B cell (primary cell): ENCODE data around the gene JPH3. TPM values are rescaled to one million over a fixed set of nuclear protein-coding genes. Genes with fewer than 3 reads are reported as not detected.

Experiments used
- ATAC-seq: fragments of 200-7000 bp; cut with Tn5 transposase; one replicate; pipeline ENCODE4 v1.10.0; 2021; ENCODE audit warnings: low read depth, mild to moderate bottlenecking, moderate number of reproducible peaks, moderate library complexity
- CTCF ChIA-PET: fragments of 350-600 bp; sonication (Branson Sonifier 250); formaldehyde crosslinking; loops from one replicate; lab custom pipeline; 2021; ENCODE audit warnings: antibody characterized with exemption, inconsistent platforms; lab: Charles Lee
- POLR2A ChIA-PET: fragments of 350-600 bp; sonication (Branson Sonifier 250); formaldehyde crosslinking; loops from one replicate; lab custom pipeline; 2021; ENCODE audit warnings: antibody characterized with exemption; lab: Charles Lee
- DNase-seq: peaks from one replicate; pipeline ENCODE4 v3.0.0; 2013
- H2AFZ ChIP-seq: 2 replicates; pipeline ENCODE4 v1.6.1; 2012; ENCODE audit warnings: mild to moderate bottlenecking, low read depth, low read length; ENCODE audit not compliant: insufficient read depth, poor library complexity, severe bottlenecking
- H3K27ac ChIP-seq, 2 donors: 1 replicate in 1 of 2; 2 replicates in 1 of 2; pipeline ENCODE4 v1.5.1; 2012 to 2013; ENCODE audit warnings: low read length in 2 of 2, mild to moderate bottlenecking in 2 of 2, moderate library complexity in 1 of 2
- H3K27me3 ChIP-seq, 4 experiments: fragments of 200-600 bp in 1 of 4; sonication (generic) in 1 of 4; replicated peaks in 1 of 4; 1 replicate in 2 of 4; 2 replicates in 2 of 4; pipeline versions ENCODE4 v1.6.1 to v1.7.0; 2013 to 2016; ENCODE audit warnings: low read length in 3 of 4, mild to moderate bottlenecking in 2 of 4, mixed read lengths in 1 of 4, moderate library complexity in 1 of 4; ENCODE audit not compliant: insufficient read depth in 4 of 4, control insufficient read depth in 3 of 4; ENCODE audit errors: control extremely low read depth in 1 of 4
- H3K36me3 ChIP-seq, 2 experiments: replicated peaks in 1 of 2; 1 replicate in 1 of 2; 2 replicates in 1 of 2; pipeline versions ENCODE4 v1.6.1 to v1.7.1; 2013; ENCODE audit warnings: low read length in 1 of 2; ENCODE audit not compliant: insufficient read depth in 2 of 2, control insufficient read depth in 1 of 2; ENCODE audit errors: control extremely low read depth in 1 of 2, extremely low read depth in 1 of 2
- H3K4me1 ChIP-seq, 2 donors: fragments of 200-600 bp in 1 of 2; sonication (generic) in 1 of 2; 1 replicate in 1 of 2; 2 replicates in 1 of 2; pipeline versions ENCODE4 v1.5.1 to v1.6.1; 2013 to 2017; ENCODE audit warnings: low read length in 2 of 2; ENCODE audit not compliant: control insufficient read depth in 2 of 2, insufficient read depth in 2 of 2
- H3K4me2 ChIP-seq: replicated peaks from 2 replicates; pipeline ENCODE3; 2012; ENCODE audit warnings: mild to moderate bottlenecking, low read depth, low read length; ENCODE audit not compliant: poor library complexity, severe bottlenecking
- H3K4me3 ChIP-seq, 5 experiments: fragments of 200-600 bp in 1 of 5; sonication (generic) in 1 of 5; 1 replicate in 3 of 5; 2 replicates in 2 of 5; pipeline versions ENCODE4 v1.5.1 to v1.7.0; 2011 to 2016; ENCODE audit warnings: low read length in 4 of 5, mild to moderate bottlenecking in 4 of 5, low read depth in 2 of 5, control low read depth in 1 of 5, moderate library complexity in 1 of 5; ENCODE audit not compliant: insufficient read depth in 1 of 5; ENCODE audit errors: control extremely low read depth in 1 of 5, extremely low read depth in 1 of 5
- H3K79me2 ChIP-seq: fragments of 200-600 bp; sonication (generic); one replicate; pipeline ENCODE4 v1.6.0; 2016; ENCODE audit warnings: low read length; ENCODE audit not compliant: control insufficient read depth, insufficient read depth
- H3K9ac ChIP-seq: fragments of 200-600 bp; sonication (generic); 2 replicates; pipeline ENCODE4 v1.6.1; 2017; ENCODE audit warnings: mild to moderate bottlenecking, low read length, moderate library complexity
- H3K9me3 ChIP-seq, 3 donors: one replicate each; pipeline versions ENCODE4 v1.6.1 to v1.7.1; 2013; ENCODE audit warnings: low read length in 2 of 3; ENCODE audit not compliant: control insufficient read depth in 2 of 3, insufficient read depth in 1 of 3; ENCODE audit errors: control extremely low read depth in 1 of 3
- H4K20me1 ChIP-seq: 2 replicates; pipeline ENCODE4 v1.6.0; 2012; ENCODE audit warnings: mild to moderate bottlenecking, low read length; ENCODE audit not compliant: insufficient read depth, control insufficient read depth, poor library complexity, severe bottlenecking
- H3K27ac Mint-ChIP-seq: one replicate; pipeline ENCODE4 v1.8.0; 2021; ENCODE audit warnings: mixed read lengths
- H3K27me3 Mint-ChIP-seq: one replicate; pipeline ENCODE4 v1.8.0; 2021; ENCODE audit warnings: mixed read lengths
- H3K4me1 Mint-ChIP-seq: one replicate; pipeline ENCODE4 v1.8.0; 2021; ENCODE audit warnings: mixed read lengths
- H3K4me3 Mint-ChIP-seq: one replicate; pipeline ENCODE4 v1.8.0; 2021; ENCODE audit warnings: mixed read lengths
- H3K9me3 Mint-ChIP-seq: one replicate; pipeline ENCODE4 v1.8.0; 2022; ENCODE audit warnings: mixed read lengths; ENCODE audit not compliant: insufficient read depth
- CTCF ChIP-seq: fragments of 200-600 bp; IDR thresholded peaks from one replicate; pipeline ENCODE4 v1.8.0; 2022; ENCODE audit warnings: antibody characterized with exemption, mild to moderate bottlenecking
- EZH2 ChIP-seq: IDR thresholded peaks from 2 replicates; pipeline ENCODE4 v1.6.1; 2012; ENCODE audit warnings: borderline replicate concordance, low read depth, mild to moderate bottlenecking, moderate library complexity, low read length; ENCODE audit not compliant: insufficient read depth, poor library complexity, severe bottlenecking
- WGBS: methylation state at CpG from one replicate; pipeline ENCODE4 v1.1.5; 2013; ENCODE audit warnings: missing lambda C conversion rate; ENCODE audit not compliant: insufficient coverage; 5-methylcytosine and 5-hydroxymethylcytosine counted together
- intact Hi-C: fragments of 100-400 bp; cut with micrococcal nuclease; formaldehyde crosslinking; loops from one replicate; pipeline ENCODE4 v1.10.0; 2022
- polyA plus RNA-seq: library from polyadenylated mRNA; depleted of rRNA; stranded (reverse); fragments of >200 nt; gene quantifications from 2 replicates; pipeline ENCODE4 v1.2.3, GENCODE V29; 2012
- total RNA-seq, 2 donors: library from RNA; stranded (reverse); fragments of 120-200 nt in 1 of 2; gene quantifications; 1 replicate in 1 of 2; 2 replicates in 1 of 2; pipeline versions ENCODE4 v1.2.3 to v1.2.4, GENCODE V29; 2013 to 2022

Gene JPH3
- total and polyA plus RNA-seq, 2 donors (not counting 1 experiment from before 2014, with no cell fraction given), result not detected

DNA sequence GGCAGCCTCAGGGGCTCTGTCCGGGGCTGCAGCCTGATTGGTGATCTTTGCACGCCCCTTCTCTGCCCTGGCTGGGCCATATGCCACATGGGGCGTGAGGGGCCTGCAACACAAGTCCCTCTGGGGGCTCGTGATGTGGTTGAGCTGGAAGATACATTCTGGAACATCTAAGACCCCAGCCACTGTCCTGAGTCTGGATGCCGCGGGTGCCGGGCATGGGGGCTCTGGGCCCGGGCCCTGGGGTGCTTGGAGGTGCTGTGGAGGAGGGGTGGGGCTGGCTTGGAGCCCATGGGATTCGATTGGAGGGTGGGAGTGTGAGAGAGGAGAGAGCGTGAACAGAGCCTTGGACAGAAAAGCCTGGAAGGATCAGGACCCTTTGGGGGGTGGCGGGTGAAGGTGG lies 39.4 kb downstream of the JPH3 start:
- CTCF ChIA-PET, result no interaction called here
- Mint-ChIP-seq H3K27me3 (no peaks in the 10 kb centered on the region), H3K9me3 (no peaks in the 10 kb centered on the region), H3K27ac (no peak overlapping the region), H3K4me1 (peaks cover 3% of the 10 kb centered on the region), H3K4me3 (no peak overlapping the region)
- no peaks in the 10 kb centered on the region for H3K79me2 ChIP-seq
- ATAC-seq (no peak), DNase-seq (no peak)
- no peaks in the 10 kb centered on the region for H3K36me3 ChIP-seq
- no peak overlapping the region for H3K4me2 ChIP-seq
- H3K9ac ChIP-seq, result no peak overlapping the region
- WGBS, result 81% methylated on average over 11 of the region's 11 CpGs
- no peak overlapping the region for H3K27ac ChIP-seq
- peaks cover 0 to 7% (median 0%) of the 10 kb centered on the region in 3 donors for H3K9me3 ChIP-seq
- no peak overlapping the region for H2AFZ ChIP-seq
- POLR2A ChIA-PET, result no interaction called here
- H4K20me1 ChIP-seq, result no peaks in the 10 kb centered on the region
- peaks cover 0 to 2% of the 10 kb centered on the region in 2 donors for H3K4me1 ChIP-seq
- no peak for TF ChIP-seq EZH2
- TF ChIP-seq CTCF, result no peak
- no peak overlapping the region for H3K4me3 ChIP-seq
- intact Hi-C loops, result no loop called here
- H3K27me3 ChIP-seq, result peaks cover 0 to under 1% (median 0%) of the 10 kb centered on the region in 4 experiments

- ATAC-seq, result no peak
- ChIA-PET POLR2A (no interaction called here), CTCF (no interaction called here)
- intact Hi-C loops, result no loop called here
- no peak for DNase-seq
- H3K4me1 ChIP-seq, result no peaks in the 10 kb centered on the region
- Mint-ChIP-seq H3K27me3 (no peaks in the 10 kb centered on the region), H3K4me1 (no peaks in the 10 kb centered on the region), H3K9me3 (no peaks in the 10 kb centered on the region), H3K4me3 (no peak overlapping the region), H3K27ac (no peak overlapping the region)
- no peak for TF ChIP-seq EZH2
- TF ChIP-seq CTCF, result no peak
- peaks cover 0 to 3% (median 0%) of the 10 kb centered on the region in 4 experiments for H3K27me3 ChIP-seq
- H3K9me3 ChIP-seq, result peaks cover 0 to 7% (median 0%) of the 10 kb centered on the region in 3 donors
- no peaks in the 10 kb centered on the region for H3K79me2 ChIP-seq
- H3K4me2 ChIP-seq, result no peak overlapping the region
- 93% methylated on average over 18 of the region's 19 CpGs for WGBS
- no peak overlapping the region for H3K4me3 ChIP-seq
- no peaks in the 10 kb centered on the region for H4K20me1 ChIP-seq
- no peak overlapping the region for H2AFZ ChIP-seq
- H3K36me3 ChIP-seq, result no peaks in the 10 kb centered on the region
- H3K27ac ChIP-seq, result no peak overlapping the region
- H3K9ac ChIP-seq, result no peak overlapping the region
Observed at GRCh38 chr16:87642491-87642890, 40.2 kb downstream of the JPH3 start.
